ENCODE data around the gene TTLL9. TPM values are rescaled to one million over a fixed set of nuclear protein-coding genes. Genes with fewer than 3 reads are reported as not detected.

Gene TTLL9
- total RNA-seq, 2 experiments from 2014 or later, result not detected

- peaks cover 22% of the 10 kb centered on the region for H3K27me3 Mint-ChIP-seq
- no peak for TF ChIP-seq CTCF (IDR thresholded peaks at IDR 0.05)
Measured at GRCh38 chr20:31862506-31862905, 7.9 kb upstream of the TTLL9 start.

GRCh38 chr20:31863296-31864085, 6.9 kb upstream of the TTLL9 start:
- ChIA-PET POLR2A (no interaction called here), CTCF (interaction anchor here (1.2 to 2.4 kb wide), 4 partner anchors 9 to 40 kb away, joined by 4 to 12 read pairs (median 7); no protein-coding TSS in a partner anchor)
- Mint-ChIP-seq H3K4me3 (no peak overlapping the region), H3K27ac (no peak overlapping the region), H3K36me3 (ENCODE audit: low read depth) (no peaks in the 10 kb centered on the region), H3K27me3 (peaks cover 21% of the 10 kb centered on the region), H3K4me1 (ENCODE audit: low read depth) (peaks cover 4% of the 10 kb centered on the region), H3K9me3 (no peaks in the 10 kb centered on the region)
- DNase-seq (no peak), ATAC-seq (no peak)
- no peak for TF ChIP-seq CTCF (IDR thresholded peaks at IDR 0.05)
- intact Hi-C loops (cut with micrococcal nuclease), result no loop called here

More at GRCh38 chr20:31862506-31862905, 7.9 kb upstream of the TTLL9 start:
- no peak overlapping the region for H3K27ac Mint-ChIP-seq
- H3K4me1 Mint-ChIP-seq (ENCODE audit: low read depth), result peaks cover 4% of the 10 kb centered on the region
- no peak for DNase-seq
- ChIA-PET CTCF (interaction anchor here (1.3 to 2.4 kb wide), 4 partner anchors 10 to 101 kb away, joined by 4 to 12 read pairs (median 4); no protein-coding TSS in a partner anchor), POLR2A (interaction anchor here (0.7 kb wide), 1 partner anchor 17 kb away, joined by 3 read pairs; no protein-coding TSS in a partner anchor)
- H3K36me3 Mint-ChIP-seq (ENCODE audit: low read depth), result no peaks in the 10 kb centered on the region
- H3K9me3 Mint-ChIP-seq, result no peaks in the 10 kb centered on the region
- H3K4me3 Mint-ChIP-seq, result no peak overlapping the region
- no peak for ATAC-seq
- intact Hi-C loops (cut with micrococcal nuclease), result no loop called here

GRCh38 chr20:31864521-31865400, 5.7 kb upstream of the TTLL9 start:
- DNase-seq (no peak), ATAC-seq (no peak)
- no peak overlapping the region for H3K27ac Mint-ChIP-seq
- peaks cover 5% of the 10 kb centered on the region for H3K4me1 Mint-ChIP-seq (ENCODE audit: low read depth)
- no peak for TF ChIP-seq CTCF (IDR thresholded peaks at IDR 0.05)
- no peaks in the 10 kb centered on the region for H3K36me3 Mint-ChIP-seq (ENCODE audit: low read depth)
- no peaks in the 10 kb centered on the region for H3K9me3 Mint-ChIP-seq
- intact Hi-C loops (cut with micrococcal nuclease), result no loop called here
- peaks cover 27% of the 10 kb centered on the region for H3K27me3 Mint-ChIP-seq
- POLR2A ChIA-PET, result interaction anchor here (1.3 kb wide), 1 partner anchor 86 kb away, joined by 3 read pairs; no protein-coding TSS in a partner anchor
- H3K4me3 Mint-ChIP-seq, result no peak overlapping the region
- CTCF ChIA-PET, result interaction anchor here (1.5 to 2.4 kb wide), 3 partner anchors 12 to 42 kb away, joined by 6 to 12 read pairs (median 7); no protein-coding TSS in a partner anchor

GRCh38 chr20:31866221-31866620, 4.2 kb upstream of the TTLL9 start:
- TF ChIP-seq CTCF (IDR thresholded peaks at IDR 0.05), result no peak
- ATAC-seq, result no peak
- Mint-ChIP-seq H3K4me3 (no peak overlapping the region), H3K27me3 (peaks cover 26% of the 10 kb centered on the region), H3K27ac (no peak overlapping the region), H3K36me3 (ENCODE audit: low read depth) (no peaks in the 10 kb centered on the region), H3K9me3 (no peaks in the 10 kb centered on the region), H3K4me1 (ENCODE audit: low read depth) (peaks cover 8% of the 10 kb centered on the region)
- no peak for DNase-seq
- ChIA-PET CTCF (no interaction called here), POLR2A (no interaction called here)
- intact Hi-C loops (cut with micrococcal nuclease), result no loop called here
